Measurements from ENCODE around the gene ATP6V1F. TPM values are rescaled to one million over a fixed set of nuclear protein-coding genes. Genes with fewer than 3 reads are reported as not detected.

ATP6V1F gene
- polyA plus RNA-seq, 3 donors: 327 to 593 (median 511) TPM

- peaks cover 0 to 12% (median 5%) of the 10 kb centered on the region in 7 donors for H3K9me3 Mint-ChIP-seq
- H3K27ac Mint-ChIP-seq: no peak overlapping the region
- no peak for TF ChIP-seq CTCF (IDR thresholded peaks at IDR 0.05)
- Histone ChIP-seq H3K36me3 (replicated peaks in 1 of 2; ENCODE audit: control insufficient read depth in 1 of 2, insufficient read depth in 2 of 2, low read length in 2 of 2) (no peaks in the 10 kb centered on the region), H3K4me3 (replicated peaks in 1 of 3; ENCODE audit: low read depth in 2 of 3, low read length in 3 of 3) (no peak overlapping the region), H4K20me1 (ENCODE audit: insufficient read depth, low read length) (no peaks in the 10 kb centered on the region), H3K9ac (ENCODE audit: insufficient read depth, low read length, poor library complexity, severe bottlenecking) (no peak overlapping the region), H2AFZ (ENCODE audit: insufficient read depth, low read depth, low read length, poor library complexity, severe bottlenecking) (no peak overlapping the region), H3K27ac (ENCODE audit: low read depth in 1 of 2, low read length in 2 of 2) (no peak overlapping the region), H3K27me3 (ENCODE audit: control insufficient read depth in 2 of 2, insufficient read depth in 2 of 2, low read length in 2 of 2) (no peaks in the 10 kb centered on the region), H3K79me2 (ENCODE audit: insufficient read depth, low read length) (no peaks in the 10 kb centered on the region), H3K4me2 (replicated peaks; ENCODE audit: extremely low read depth, low read length, poor library complexity, severe bottlenecking) (no peak overlapping the region), H3K9me3 (replicated peaks in 1 of 2; ENCODE audit: control insufficient read depth in 1 of 2, insufficient read depth in 1 of 2, low read length in 2 of 2) (no peaks in the 10 kb centered on the region), H3K4me1 (ENCODE audit: control insufficient read depth in 1 of 2, insufficient read depth in 2 of 2, low read length in 2 of 2) (peaks cover 0 to 2% of the 10 kb centered on the region in 2 donors)
- peaks cover 1% of the 10 kb centered on the region for H3K4me1 Mint-ChIP-seq
- no peak overlapping the region for H3K4me3 Mint-ChIP-seq
- H3K36me3 Mint-ChIP-seq: peaks cover 0 to 1% of the 10 kb centered on the region in 2 donors
- DNase-seq: no peak
- H3K27me3 Mint-ChIP-seq (ENCODE audit: low read depth in 3 of 3): peaks cover 0 to 4% (median 2%) of the 10 kb centered on the region in 3 donors
- intact Hi-C loops (cut with micrococcal nuclease): no loop called here
These were observed 36.7 kb downstream of the ATP6V1F start for GRCh38 chr7:128899392-128899791.

GRCh38 chr7:128900237-128900636 is 37.6 kb downstream of the ATP6V1F start:
- H3K4me1 Mint-ChIP-seq: peaks cover 7% of the 10 kb centered on the region
- H3K9me3 Mint-ChIP-seq: peaks cover 0 to 12% (median 5%) of the 10 kb centered on the region in 7 donors
- H3K79me2 ChIP-seq (ENCODE audit: insufficient read depth, low read length): no peaks in the 10 kb centered on the region
- no peaks in the 10 kb centered on the region for H3K36me3 ChIP-seq (replicated peaks in 1 of 2; ENCODE audit: control insufficient read depth in 1 of 2, insufficient read depth in 2 of 2, low read length in 2 of 2)
- no peaks in the 10 kb centered on the region for H3K9me3 ChIP-seq (replicated peaks in 1 of 2; ENCODE audit: control insufficient read depth in 1 of 2, insufficient read depth in 1 of 2, low read length in 2 of 2)
- no peak overlapping the region for H2AFZ ChIP-seq (ENCODE audit: insufficient read depth, low read depth, low read length, poor library complexity, severe bottlenecking)
- H3K4me3 ChIP-seq (replicated peaks in 1 of 3; ENCODE audit: low read depth in 2 of 3, low read length in 3 of 3): no peak overlapping the region
- H3K4me2 ChIP-seq (replicated peaks; ENCODE audit: extremely low read depth, low read length, poor library complexity, severe bottlenecking): no peak overlapping the region
- no peak for DNase-seq
- H3K27ac Mint-ChIP-seq: no peak overlapping the region
- H3K4me1 ChIP-seq (ENCODE audit: control insufficient read depth in 1 of 2, insufficient read depth in 2 of 2, low read length in 2 of 2): peaks cover 0 to 9% of the 10 kb centered on the region in 2 donors
- no peak overlapping the region for H3K27ac ChIP-seq (ENCODE audit: low read depth in 1 of 2, low read length in 2 of 2)
- H3K9ac ChIP-seq (ENCODE audit: insufficient read depth, low read length, poor library complexity, severe bottlenecking): no peak overlapping the region
- intact Hi-C loops (cut with micrococcal nuclease): loop anchor here in 1 of 2 donors (10.0 kb wide), 1 partner anchor 195 kb away; no protein-coding TSS in a partner anchor
- H4K20me1 ChIP-seq (ENCODE audit: insufficient read depth, low read length): no peaks in the 10 kb centered on the region
- TF ChIP-seq CTCF (IDR thresholded peaks at IDR 0.05): no peak
- WGBS (ENCODE audit: insufficient coverage): no CpG with 5 or more reads among the region's 1 CpG
- peaks cover 0 to 2% (median 0%) of the 10 kb centered on the region in 3 donors for H3K27me3 Mint-ChIP-seq (ENCODE audit: low read depth in 3 of 3)
- H3K27me3 ChIP-seq (ENCODE audit: control insufficient read depth in 2 of 2, insufficient read depth in 2 of 2, low read length in 2 of 2): no peaks in the 10 kb centered on the region
- peaks cover 0 to 1% of the 10 kb centered on the region in 2 donors for H3K36me3 Mint-ChIP-seq
- H3K4me3 Mint-ChIP-seq: no peak overlapping the region

All from CD14-positive monocyte (primary cell).